Activated CD8-positive, alpha-beta memory T cell treated with anti-CD3 and anti-CD28 coated beads for 4 hours (primary cell): Measurements from ENCODE around the gene CELSR3.

Experiments used
- DNase-seq, 2 donors: peaks; one replicate each; pipeline ENCODE4 v3.0.0-alpha.2; 2020; ENCODE audit warnings: low read depth in 2 of 2

The CELSR3 gene

DNA sequence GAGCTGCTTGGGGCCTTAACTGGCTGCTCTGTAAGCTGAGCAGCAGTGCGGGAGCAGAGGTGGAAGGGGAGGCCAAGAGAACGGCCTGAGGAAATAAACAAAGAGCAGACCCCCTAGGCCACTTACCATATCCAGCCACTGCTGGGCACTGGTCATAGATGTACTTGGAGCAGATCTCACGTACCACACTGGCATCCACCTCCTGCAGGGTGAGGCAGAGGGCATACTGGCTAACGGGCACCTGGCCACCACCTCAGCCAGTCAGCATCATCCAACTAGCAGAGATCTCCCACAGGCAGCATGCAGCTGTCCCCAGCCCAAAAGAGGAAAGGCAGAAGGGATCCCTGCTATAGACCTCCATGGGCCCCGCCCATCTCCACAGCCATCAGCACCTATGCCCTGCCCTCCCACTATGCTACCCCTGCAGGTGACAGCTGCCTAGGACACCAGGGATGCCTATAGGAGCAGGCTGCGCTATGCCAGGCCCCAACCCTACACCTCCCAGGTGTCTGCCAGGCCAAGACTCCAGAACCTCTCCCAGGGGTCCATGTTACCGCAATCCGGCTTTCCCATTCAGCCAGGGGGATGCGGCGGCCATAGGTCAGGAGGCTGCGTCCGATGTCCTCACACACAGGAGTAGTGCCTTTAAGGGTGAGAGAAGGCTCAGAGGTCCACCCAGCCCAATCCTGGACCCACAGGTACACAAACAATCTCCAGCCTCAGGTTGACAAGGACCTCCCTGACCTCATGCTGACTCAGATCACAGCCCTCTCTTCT lies 63.0 kb downstream of the CELSR3 start:
- DNase-seq = no peak

DNA sequence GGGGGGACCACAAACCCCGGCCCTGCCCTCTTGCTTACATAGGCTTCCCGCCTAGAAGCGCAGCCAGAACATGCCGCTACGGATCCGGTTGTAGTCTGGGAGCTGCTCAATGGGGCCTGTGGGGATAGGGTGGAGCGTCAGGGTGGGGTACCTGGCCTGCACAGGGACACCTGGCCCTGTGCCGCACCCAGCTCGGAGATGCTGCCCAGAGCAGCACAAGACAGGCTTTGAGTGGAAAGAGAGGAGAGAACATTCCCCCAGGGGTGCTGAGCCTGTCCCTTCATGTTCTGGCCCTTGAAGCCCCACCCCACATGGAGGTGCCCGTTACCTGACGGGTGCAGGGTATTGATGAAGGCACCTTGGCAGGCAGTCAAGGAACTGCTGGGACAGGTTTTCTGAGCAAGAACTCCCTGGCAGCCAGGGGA lies 63.6 kb downstream of the CELSR3 start:
- no peak for DNase-seq

GRCh38 chr3:48598323-48599076 lies 64.2 kb downstream of the CELSR3 start:
- DNase-seq = no peak

DNA sequence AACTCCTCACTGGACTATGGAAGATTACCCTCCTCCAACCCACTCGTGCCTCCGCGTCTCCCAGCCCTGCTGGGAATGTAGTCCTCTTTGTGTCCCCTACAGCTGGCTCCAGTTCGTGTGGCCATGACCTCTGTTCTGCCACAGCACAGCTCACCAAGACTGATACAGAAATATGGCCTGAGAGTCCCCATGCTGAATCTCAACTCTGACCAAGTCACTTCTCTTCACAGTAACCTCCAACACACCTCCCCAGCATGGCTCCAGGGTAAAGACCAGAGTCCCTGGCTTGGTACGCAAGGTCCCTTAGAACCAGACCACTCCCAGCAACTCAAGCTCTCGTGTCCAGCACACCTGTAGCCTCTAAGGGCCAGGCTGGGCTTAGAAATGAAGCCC lies 65.3 kb downstream of the CELSR3 start:
- DNase-seq = no peak

- no peak for DNase-seq
These were observed 65.8 kb downstream of the CELSR3 start for GRCh38 chr3:48596676-48597407.

DNA sequence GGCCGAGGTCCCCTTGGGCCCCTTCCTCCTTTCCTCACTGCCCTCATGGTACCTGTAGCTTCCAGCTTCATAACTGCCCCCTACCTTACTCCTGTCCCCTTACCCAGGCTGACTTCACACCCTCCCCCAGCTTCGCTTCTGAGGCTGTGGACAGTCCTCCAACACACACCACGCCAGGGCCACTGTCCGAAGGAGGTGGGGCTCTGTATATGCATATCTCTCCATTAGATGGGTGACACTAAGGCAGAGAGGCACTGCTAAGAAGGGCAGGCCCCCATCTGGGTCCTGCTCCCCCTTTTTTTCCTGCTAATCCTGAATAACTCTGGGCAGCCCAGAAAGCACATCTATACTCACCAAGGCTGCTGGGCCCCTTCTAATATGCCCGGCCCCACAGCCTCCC lies 66.5 kb downstream of the CELSR3 start:
- no peak for DNase-seq

- DNase-seq = no peak
These were observed 67.1 kb downstream of the CELSR3 start for GRCh38 chr3:48595526-48596121.

GRCh38 chr3:48595075-48595525 lies 67.6 kb downstream of the CELSR3 start, which contains the start of gene COL7A1:
COL7A1 (minus strand) TSS chr3:48595329; CDS start chr3:48595159, 170 bp downstream.
- no peak for DNase-seq

- DNase-seq = no peak
These were observed 68.2 kb downstream of the CELSR3 start for GRCh38 chr3:48594417-48595049.

DNA sequence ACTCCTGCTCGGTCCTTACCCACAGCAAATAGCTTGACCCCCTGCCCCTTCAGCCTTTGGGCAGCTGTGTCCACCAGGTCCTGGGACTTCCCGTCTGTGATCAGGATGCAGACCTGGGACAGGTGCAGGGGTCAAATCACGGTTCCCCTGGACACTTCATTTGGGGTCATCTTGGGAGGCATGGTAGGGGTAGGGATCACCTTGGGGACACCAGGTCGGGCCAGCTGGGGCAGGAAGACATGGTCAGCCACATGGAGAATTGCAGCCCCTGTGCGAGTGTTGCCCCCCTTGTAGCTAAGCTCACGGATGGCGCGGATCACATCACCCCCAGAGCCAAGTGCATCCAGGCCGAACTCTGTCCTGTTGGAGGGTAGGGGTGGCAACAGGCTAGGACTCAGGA lies 69.3 kb downstream of the CELSR3 start:
- DNase-seq = no peak

DNA sequence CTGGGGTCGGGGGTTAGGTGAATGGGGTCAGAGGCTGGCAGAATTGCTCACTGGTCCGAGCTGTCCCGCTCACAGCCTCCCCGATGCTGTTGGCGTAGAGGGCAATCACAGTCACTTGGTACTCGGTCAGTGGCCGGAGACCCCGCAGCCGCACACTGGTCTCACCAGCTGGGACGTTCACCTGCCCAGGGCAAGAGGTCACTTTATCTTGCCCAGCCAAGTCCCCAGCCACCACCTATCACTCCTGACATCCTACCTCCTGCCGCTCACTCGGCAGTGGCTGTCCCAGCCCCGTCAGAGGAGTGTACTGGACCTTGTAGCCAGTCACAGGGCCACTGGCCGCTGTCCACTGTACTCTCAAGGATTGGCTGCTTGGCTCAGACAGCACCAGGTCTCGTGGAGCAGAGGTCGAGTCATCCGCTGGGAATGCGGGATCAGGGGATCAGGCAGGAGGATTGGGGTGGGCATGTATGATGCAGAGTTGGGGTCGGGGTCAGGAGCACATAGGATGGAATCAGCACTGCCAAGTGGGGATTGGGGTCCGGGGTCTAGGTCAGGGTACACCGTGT lies 70.1 kb downstream of the CELSR3 start:
- no peak for DNase-seq

- no peak for DNase-seq
These were observed 70.7 kb downstream of the CELSR3 start for GRCh38 chr3:48591886-48592518.

- DNase-seq = no peak
These were observed 71.2 kb downstream of the CELSR3 start for GRCh38 chr3:48591436-48591835.

DNA sequence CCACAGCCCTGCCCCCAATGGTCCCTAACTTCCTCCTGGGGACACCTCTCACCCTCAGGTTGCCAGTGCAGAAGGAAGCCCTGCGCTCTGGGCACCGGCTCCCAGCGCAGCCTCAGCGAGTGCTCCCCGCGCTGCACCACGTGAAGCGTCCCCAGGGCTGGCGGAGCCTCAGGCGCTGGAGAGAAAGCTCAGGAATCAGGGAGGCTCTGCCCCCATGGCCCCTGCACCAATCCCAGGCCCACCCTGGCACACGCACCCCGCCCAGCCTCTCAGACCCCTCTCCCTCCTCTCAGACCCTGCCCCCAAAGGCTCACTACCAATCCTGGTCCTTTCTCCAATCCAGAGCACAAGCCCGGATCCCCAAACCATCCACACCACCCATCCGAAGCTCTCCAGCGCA lies 74.5 kb downstream of the CELSR3 start:
- DNase-seq = no peak

DNA sequence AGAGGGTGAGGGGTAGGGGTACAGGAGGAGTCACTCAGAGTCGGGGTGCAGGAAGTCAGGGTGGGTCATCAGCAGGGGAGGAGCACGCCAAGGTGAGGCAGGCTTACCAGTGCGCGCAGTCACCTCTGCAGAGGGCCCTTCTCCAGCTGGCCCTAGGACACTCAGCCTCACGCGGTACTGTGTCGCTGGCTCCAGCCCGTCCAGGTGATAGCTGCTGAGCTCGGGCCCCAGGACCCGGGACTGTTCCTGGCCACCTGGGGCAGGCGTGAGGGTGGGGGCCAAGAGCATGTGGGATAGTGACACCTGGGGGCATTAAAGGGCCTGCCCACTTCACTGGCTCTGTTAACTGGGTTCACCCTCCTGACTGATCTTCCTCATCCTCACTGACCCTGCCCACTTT lies 75.0 kb downstream of the CELSR3 start:
- no peak for DNase-seq
